GM18907 (cell line): Measurements from ENCODE around the gene SLC6A3.
"Not testable (repeated sequence)": the region's sequence is repeated elsewhere in the genome, so short reads cannot be mapped to it uniquely, and the experiment has no call there.

Experiments
- ATAC-seq: cut with Tn5 transposase; IDR thresholded peaks from one replicate; pipeline ENCODE4 v1.9.1; 2021; ENCODE audit warnings: mild to moderate bottlenecking, moderate library complexity; ENCODE audit not compliant: unreplicated experiment

Gene SLC6A3

DNA sequence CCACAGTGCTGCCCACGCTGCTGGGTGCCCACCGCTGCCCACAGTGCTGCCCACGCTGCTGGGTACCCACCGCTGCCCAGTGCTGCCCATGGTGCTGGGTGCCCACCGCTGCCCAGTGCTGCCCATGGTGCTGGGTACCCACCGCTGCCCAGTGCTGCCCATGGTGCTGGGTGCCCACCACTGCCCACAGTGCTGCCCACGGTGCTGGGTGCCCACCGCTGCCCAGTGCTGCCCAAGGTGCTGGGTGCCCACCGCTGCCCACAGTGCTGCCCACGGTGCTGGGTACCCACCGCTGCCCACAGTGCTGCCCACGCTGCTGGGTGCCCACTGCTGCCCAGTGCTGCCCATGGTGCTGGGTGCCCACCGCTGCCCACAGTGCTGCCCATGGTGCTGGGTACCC lies 22.7 kb downstream of the SLC6A3 start:
- ATAC-seq: not testable (repeated sequence)

- ATAC-seq: no peak
Measured at GRCh38 chr5:1421521-1422341, 23.5 kb downstream of the SLC6A3 start.

GRCh38 chr5:1420211-1421195 lies 24.7 kb downstream of the SLC6A3 start:
- ATAC-seq: no peak

DNA sequence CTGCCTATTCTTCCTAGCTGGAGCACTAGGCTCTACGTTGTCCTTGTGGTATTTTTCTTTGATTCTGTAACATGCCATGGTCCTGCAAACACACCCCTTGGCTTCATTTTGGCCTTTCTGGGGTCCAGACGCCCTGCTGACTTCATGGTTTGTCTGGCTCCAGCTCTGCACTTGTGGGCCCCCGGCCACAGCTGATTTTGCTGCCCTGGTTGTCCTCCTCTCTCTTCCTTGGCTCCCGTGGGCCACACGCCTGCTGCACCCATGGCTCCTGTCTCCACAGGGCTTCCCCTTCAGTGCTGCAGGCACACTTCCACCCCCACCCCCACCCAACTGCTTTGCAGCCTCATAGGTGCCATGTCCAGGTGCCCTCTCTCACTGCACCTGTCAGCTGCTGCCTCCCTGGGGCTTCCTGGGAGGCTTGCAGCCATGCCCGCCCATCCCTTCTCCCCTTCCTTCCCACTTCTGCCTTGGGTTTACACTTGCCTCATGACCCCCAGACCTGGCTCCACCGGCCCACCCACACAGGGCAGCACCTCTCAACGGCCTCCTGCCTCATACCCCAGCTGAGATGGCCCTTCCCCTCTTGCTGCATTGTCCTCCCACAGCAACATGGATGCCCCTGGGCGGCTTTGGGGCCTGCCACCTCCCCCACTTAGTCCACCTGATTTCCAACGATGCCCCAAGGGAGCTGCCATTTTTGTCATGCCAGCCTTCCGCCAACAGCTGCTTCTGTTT lies 25.6 kb downstream of the SLC6A3 start:
- ATAC-seq: no peak

- ATAC-seq: no peak
Measured at GRCh38 chr5:1418921-1419280, 26.3 kb downstream of the SLC6A3 start.

GRCh38 chr5:1418238-1418920 lies 26.9 kb downstream of the SLC6A3 start:
- no peak for ATAC-seq

- no peak for ATAC-seq
Measured at GRCh38 chr5:1417586-1418225, 27.5 kb downstream of the SLC6A3 start.

- no peak for ATAC-seq
Measured at GRCh38 chr5:1416856-1417469, 28.3 kb downstream of the SLC6A3 start.

DNA sequence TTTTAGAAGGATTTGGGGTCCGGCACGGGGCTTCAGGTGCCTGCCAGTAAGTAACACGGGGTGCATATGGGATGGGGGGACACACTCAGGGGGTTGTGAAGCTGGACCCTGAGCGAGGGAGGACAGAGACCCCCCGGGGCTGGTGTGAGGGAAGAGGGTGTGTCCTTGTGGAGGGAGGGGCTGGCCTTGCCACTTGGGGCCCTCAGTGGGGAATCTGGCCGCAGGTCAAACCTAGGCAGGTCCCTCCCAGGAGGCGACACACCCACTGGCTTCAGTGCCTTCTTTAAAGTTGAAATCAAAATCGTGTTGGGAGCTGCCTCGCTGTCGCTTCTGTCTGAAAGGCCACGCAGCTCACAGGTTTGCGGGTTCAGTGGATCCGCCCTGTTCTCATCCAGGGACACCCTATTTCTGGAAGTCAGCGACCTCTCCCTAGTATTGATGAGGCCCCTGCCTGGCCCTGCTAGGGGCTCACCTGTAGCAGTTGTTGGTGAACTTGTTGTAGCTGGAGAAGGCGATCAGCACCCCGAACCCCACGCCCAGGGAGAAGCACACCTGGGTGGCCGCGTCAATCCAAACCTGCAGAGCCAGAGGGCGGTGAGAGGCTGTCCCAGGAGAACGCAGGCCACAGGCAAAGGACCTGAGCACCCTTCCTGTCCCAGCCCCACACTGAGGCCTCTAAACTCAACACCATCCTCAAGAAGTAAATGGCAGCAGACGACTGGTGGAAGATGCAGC lies 29.4 kb downstream of the SLC6A3 start:
- ATAC-seq: no peak

DNA sequence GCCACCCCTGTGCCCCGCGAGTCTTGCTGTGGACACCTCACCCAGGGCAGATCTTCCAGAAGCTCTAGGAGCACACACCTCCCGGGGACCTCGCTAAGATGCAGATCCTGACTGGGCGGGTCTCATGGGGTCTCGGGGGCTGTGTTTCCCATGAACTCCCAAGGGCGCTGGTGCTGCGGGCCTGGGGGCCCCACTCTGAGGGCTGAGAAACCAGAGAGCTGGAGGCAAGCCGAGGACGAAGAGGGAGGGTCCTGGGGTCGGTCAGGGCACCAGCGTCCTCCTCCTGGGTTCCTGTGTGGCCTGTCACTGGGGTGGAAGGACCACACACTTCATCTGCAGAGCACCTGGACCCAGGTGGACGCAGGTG lies 30.2 kb downstream of the SLC6A3 start:
- ATAC-seq: no peak

GRCh38 chr5:1414311-1415058 lies 30.8 kb downstream of the SLC6A3 start:
- ATAC-seq: no peak

GRCh38 chr5:1413611-1414241 lies 31.5 kb downstream of the SLC6A3 start:
- no peak for ATAC-seq

DNA sequence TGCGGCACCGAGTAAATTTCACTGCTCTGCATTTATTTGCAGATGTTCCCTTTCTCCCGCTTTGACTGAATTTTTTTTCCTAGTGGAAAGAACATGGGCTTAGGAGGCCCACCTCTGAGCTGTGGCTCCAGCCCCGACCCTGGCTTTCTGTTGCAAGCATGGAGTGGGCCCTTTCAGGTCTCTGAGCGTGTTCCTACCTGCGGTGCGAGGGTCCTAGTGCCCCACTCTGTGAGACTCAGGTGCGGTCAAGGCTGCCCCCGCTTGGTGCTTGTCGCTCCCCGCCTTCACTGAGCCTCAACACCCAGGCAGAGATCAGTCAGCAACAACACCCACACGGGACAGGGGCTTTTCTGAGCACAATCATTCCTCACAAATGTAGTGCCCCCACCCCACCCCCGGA lies 32.0 kb downstream of the SLC6A3 start:
- ATAC-seq: no peak

DNA sequence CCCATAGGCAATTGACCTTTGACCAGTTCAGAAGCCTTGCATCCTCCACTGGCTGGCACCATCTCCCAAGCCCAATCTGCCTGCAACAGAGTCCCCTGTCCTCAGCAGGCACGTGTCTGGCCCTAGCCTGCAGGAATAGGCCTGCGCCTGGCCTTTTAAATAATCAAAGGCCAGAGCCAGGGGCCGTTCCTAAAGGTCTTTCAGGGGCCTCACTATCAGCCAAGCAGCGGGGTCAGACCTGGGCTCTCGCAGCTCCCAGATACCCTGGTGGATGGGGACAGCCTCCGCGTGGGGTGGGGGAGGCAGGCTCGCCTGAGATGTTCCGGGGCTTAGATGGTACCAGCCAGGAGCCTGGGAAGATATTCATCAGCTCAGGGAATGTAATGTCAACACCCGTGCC lies 32.6 kb downstream of the SLC6A3 start:
- ATAC-seq: no peak

DNA sequence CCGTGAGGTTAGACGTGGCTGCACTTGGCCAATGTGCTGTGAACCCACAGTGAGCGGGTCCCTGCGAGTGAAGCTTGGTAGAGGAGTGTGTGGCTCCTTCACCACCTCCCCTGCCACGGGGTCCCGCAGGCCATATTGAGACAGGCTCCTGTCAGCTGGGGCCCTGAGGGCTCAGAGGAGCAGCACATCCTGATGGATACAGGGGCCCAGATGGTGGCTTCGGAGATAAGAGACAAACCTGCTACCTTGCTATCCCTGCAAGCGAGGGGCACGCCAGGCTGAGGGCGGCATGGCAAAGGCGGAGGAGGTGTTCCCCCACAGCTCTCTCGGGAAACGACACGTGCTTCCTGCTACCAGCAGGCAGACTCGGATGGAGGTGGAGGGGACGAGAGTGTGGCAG lies 33.1 kb downstream of the SLC6A3 start:
- ATAC-seq: no peak

GRCh38 chr5:1411099-1411498 lies 34.1 kb downstream of the SLC6A3 start:
- ATAC-seq: no peak

DNA sequence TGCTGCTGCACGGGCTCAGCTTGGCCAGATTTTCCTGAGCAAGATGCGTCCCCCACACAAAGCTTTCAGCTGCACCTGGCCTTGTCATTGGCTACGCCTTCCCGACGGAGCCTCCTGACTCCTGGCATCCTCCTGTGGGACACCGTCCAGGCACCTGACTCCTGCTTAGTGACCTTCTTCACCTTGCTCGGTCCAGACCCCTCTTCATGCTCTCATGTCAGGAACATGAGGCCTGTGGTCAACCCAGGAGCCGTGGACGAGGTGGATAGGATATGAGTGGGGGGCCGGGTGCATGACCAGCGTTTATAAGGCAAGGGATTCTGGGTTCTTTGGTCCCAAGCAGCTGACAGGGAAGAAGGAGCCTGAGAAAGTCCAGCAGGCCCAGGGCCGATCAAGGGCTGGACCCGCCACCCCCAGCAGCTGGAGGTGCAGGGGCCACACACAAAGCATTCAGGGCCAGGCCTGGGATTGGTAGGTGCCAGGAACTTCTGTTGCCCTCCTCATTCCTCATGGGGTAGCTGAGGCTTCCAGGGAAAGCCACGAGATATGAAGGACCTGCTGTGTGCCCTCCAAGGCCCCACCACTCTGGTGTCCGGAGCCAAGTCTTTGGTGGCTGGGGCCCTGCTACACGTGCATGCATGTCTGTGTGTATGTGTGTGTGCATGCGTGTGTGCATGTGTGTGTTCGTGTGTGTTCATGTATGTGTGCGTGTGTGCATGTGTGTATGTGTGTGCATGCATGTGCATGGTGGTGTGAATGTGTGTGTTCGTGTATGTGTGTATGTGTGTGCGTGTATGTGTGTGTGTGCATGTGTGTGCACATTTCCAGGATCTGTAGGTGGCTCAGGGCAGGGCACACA lies 34.9 kb downstream of the SLC6A3 start:
- ATAC-seq: no peak
